Measurements from ENCODE around the gene FNDC3B. TPM values are rescaled to one million over a fixed set of nuclear protein-coding genes. Genes with fewer than 3 reads are reported as not detected.

FNDC3B gene
- total and polyA plus RNA-seq, 10 donors = 3.1 to 149 (median 103) TPM

GRCh38 chr3:172282850-172283249 lies 243.5 kb downstream of the FNDC3B start:
- intact Hi-C loops (cut with DNase I; ENCODE audit: low total_unique reads) = no loop called here
- Histone ChIP-seq H3K4me1 (peaks cover 0 to 13% (median 7%) of the 10 kb centered on the region in 6 donors), H3K4me3 (no peak overlapping the region), H3K27me3 (replicated peaks in 1 of 7) (no peaks in the 10 kb centered on the region), H3K36me3 (peaks cover 0 to 28% (median 7%) of the 10 kb centered on the region in 6 donors), H3K9me3 (no peaks in the 10 kb centered on the region), H3K27ac (no peak overlapping the region)
- TF ChIP-seq POLR2A (IDR thresholded peaks at IDR 0.05) (no peak), POLR2AphosphoS5 (IDR thresholded peaks at IDR 0.05) (no peak), CTCF (IDR thresholded peaks at IDR 0.05 in 8 of 11, conservative IDR thresholded peaks at IDR 0.05 in 3 of 11) (no peak)
- WGBS, 5 donors = 79 to 94% (median 91%) methylated on average over 3 of the region's 3 CpGs
- DNase-seq = no peak

GRCh38 chr3:172283841-172284357 lies 244.5 kb downstream of the FNDC3B start:
- Histone ChIP-seq H3K27ac (no peak overlapping the region), H3K9me3 (no peaks in the 10 kb centered on the region), H3K4me1 (peaks cover 0 to 21% (median 7%) of the 10 kb centered on the region in 6 donors), H3K27me3 (replicated peaks in 1 of 7) (no peaks in the 10 kb centered on the region), H3K4me3 (no peak overlapping the region), H3K36me3 (peaks cover 0 to 38% (median 7%) of the 10 kb centered on the region in 6 donors)
- WGBS, 5 donors = 58 to 69% (median 63%) methylated on average over 5 of the region's 5 CpGs
- intact Hi-C loops (cut with DNase I; ENCODE audit: low total_unique reads) = no loop called here
- no peak for TF ChIP-seq CTCF (IDR thresholded peaks at IDR 0.05 in 8 of 11, conservative IDR thresholded peaks at IDR 0.05 in 3 of 11)
- TF ChIP-seq POLR2A (IDR thresholded peaks at IDR 0.05) = no peak
- no peak for TF ChIP-seq POLR2AphosphoS5 (IDR thresholded peaks at IDR 0.05)
- DNase-seq = no peak

GRCh38 chr3:172285844-172286243 lies 246.5 kb downstream of the FNDC3B start:
- no peak overlapping the region for H3K4me3 ChIP-seq
- intact Hi-C loops (cut with DNase I; ENCODE audit: low total_unique reads) = no loop called here
- H3K27me3 ChIP-seq (replicated peaks in 1 of 7) = no peaks in the 10 kb centered on the region
- no peaks in the 10 kb centered on the region for H3K9me3 ChIP-seq
- peaks cover 0 to 37% (median 13%) of the 10 kb centered on the region in 6 donors for H3K4me1 ChIP-seq
- H3K27ac ChIP-seq = no peak overlapping the region
- peaks cover 0 to 40% (median 7%) of the 10 kb centered on the region in 6 donors for H3K36me3 ChIP-seq
- 92 to 96% (median 94%) methylated on average over 4 of the region's 4 CpGs for WGBS, 5 donors
- DNase-seq = no peak
- TF ChIP-seq CTCF (IDR thresholded peaks at IDR 0.05 in 8 of 11, conservative IDR thresholded peaks at IDR 0.05 in 3 of 11) (no peak), POLR2A (IDR thresholded peaks at IDR 0.05) (no peak), POLR2AphosphoS5 (IDR thresholded peaks at IDR 0.05) (no peak)

GRCh38 chr3:172286548-172287148 lies 247.3 kb downstream of the FNDC3B start:
- DNase-seq = no peak
- no peak overlapping the region for H3K27ac ChIP-seq
- H3K4me3 ChIP-seq = no peak overlapping the region
- H3K36me3 ChIP-seq = peaks cover 0 to 40% (median 7%) of the 10 kb centered on the region in 6 donors
- peaks cover 0 to 37% (median 15%) of the 10 kb centered on the region in 6 donors for H3K4me1 ChIP-seq
- intact Hi-C loops (cut with DNase I; ENCODE audit: low total_unique reads) = no loop called here
- no peaks in the 10 kb centered on the region for H3K27me3 ChIP-seq (replicated peaks in 1 of 7)
- 71 to 85% (median 73%) methylated on average over 3 of the region's 3 CpGs for WGBS, 5 donors
- no peak for TF ChIP-seq POLR2A (IDR thresholded peaks at IDR 0.05)
- TF ChIP-seq POLR2AphosphoS5 (IDR thresholded peaks at IDR 0.05) = no peak
- no peak for TF ChIP-seq CTCF (IDR thresholded peaks at IDR 0.05 in 8 of 11, conservative IDR thresholded peaks at IDR 0.05 in 3 of 11)
- H3K9me3 ChIP-seq = no peaks in the 10 kb centered on the region
